Kidney (tissue), 14 donors: ENCODE measurements around the gene SNTG2. TPM values are rescaled to one million over a fixed set of nuclear protein-coding genes. Genes with fewer than 3 reads are reported as not detected.

Source experiments
- DNase-seq, 5 donors: peaks; one replicate each; pipeline ENCODE4 v3.0.0-alpha.2; 2013 to 2020
- FAIRE-seq: peaks from 2 replicates; lab custom pipeline; 2012; peaks lifted over from hg19 to GRCh38; lab: Jason Lieb, UNC
- H3K27ac ChIP-seq, 2 donors: one replicate each; pipeline ENCODE4 v1.7.0; 2013; ENCODE audit warnings: low read depth in 2 of 2, low read length in 2 of 2, inconsistent platforms in 1 of 2
- H3K27me3 ChIP-seq: one replicate; pipeline ENCODE4 v1.7.1; 2013; ENCODE audit warnings: low read length, inconsistent platforms; ENCODE audit not compliant: control insufficient read depth, insufficient read depth
- H3K36me3 ChIP-seq, 3 donors: one replicate each; pipeline versions ENCODE4 v1.7.0 to v1.7.1; 2013; ENCODE audit warnings: low read length in 3 of 3, control low read depth in 1 of 3, inconsistent platforms in 1 of 3; ENCODE audit not compliant: insufficient read depth in 3 of 3, control insufficient read depth in 2 of 3
- H3K4me1 ChIP-seq, 3 donors: one replicate each; pipeline versions ENCODE4 v1.7.0 to v1.7.1; 2013; ENCODE audit warnings: low read length in 3 of 3, inconsistent platforms in 1 of 3, low read depth in 1 of 3; ENCODE audit not compliant: control insufficient read depth in 2 of 3, insufficient read depth in 2 of 3
- H3K4me3 ChIP-seq, 3 donors: one replicate each; pipeline versions ENCODE4 v1.7.0 to v1.8.1; 2013; ENCODE audit warnings: low read length in 3 of 3, control low read depth in 1 of 3, inconsistent platforms in 1 of 3
- H3K9ac ChIP-seq, 3 donors: one replicate each; pipeline versions ENCODE4 v1.7.0 to v1.7.1; 2013; ENCODE audit warnings: low read length in 3 of 3, control low read depth in 1 of 3, inconsistent platforms in 1 of 3
- H3K9me3 ChIP-seq, 3 donors: one replicate each; pipeline versions ENCODE4 v1.7.0 to v1.7.1; 2013; ENCODE audit warnings: low read length in 3 of 3, control low read depth in 1 of 3, inconsistent platforms in 1 of 3; ENCODE audit not compliant: control insufficient read depth in 2 of 3, insufficient read depth in 1 of 3
- intact Hi-C: fragments of 100-400 bp; cut with DNase I; formaldehyde crosslinking; loops from one replicate; pipeline ENCODE4 v1.11.1; 2022
- polyA plus RNA-seq: library from polyadenylated mRNA; stranded (reverse); fragments of 350-450 nt; fragmentation: Illumina TruSeq; extraction: RNeasy Lipid Tissue Mini Kit (QIAGEN cat#74804); gene quantifications from one replicate; pipeline ENCODE4 v1.2.3, GENCODE V29; 2014; ENCODE audit warnings: low read depth, low replicate concordance; ENCODE audit not compliant: insufficient read depth
- total RNA-seq: library from RNA; stranded (reverse); fragmentation: NEBNext Ultra II Directional; extraction: Animal tissue kit (Norgen Biotek cat#: 25700); gene quantifications from one replicate; pipeline ENCODE4 v1.2.1, GENCODE V29; 2021
- TF ChIP-seq, protein P1 (sequence below): IDR thresholded peaks from 3 replicates; pipeline ENCODE4 v1.5.1; 2012; ENCODE audit warnings: mild to moderate bottlenecking, moderate library complexity, borderline replicate concordance; ENCODE audit not compliant: insufficient read depth; ENCODE audit errors: extremely low read depth
- donor health status: control.
- donor health status: control.
- donor health status: control.
- donor health status: control.
- donor health status: control.
- donor health status: DM: yes; HTN: yes; CAD: no.
- donor health status: Normal renal cell carcinoma (clear cell type).

SNTG2 gene
- total and polyA plus RNA-seq, 2 donors from 2014 or later = 2.2 TPM; not detected in 1

DNA sequence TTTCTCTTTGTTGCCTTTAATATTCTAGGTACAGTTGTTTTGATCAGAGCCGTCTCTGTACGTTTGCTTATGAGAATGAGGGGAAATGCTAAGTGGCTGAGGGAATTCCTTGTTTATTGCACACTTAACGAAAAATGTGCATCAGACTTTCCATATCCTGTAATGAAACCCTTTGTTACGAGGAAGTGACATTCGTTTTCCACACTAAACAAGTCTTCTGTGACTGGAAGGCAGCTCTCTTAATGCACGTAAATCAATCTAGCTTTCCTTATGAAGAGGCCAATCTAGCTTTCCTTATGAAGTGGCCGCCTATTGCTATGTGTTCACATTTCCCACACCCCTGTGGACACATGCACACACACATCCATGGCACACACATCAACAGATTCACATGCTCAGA, 186.2 kb downstream of the SNTG2 start:
- H3K9ac ChIP-seq = no peak overlapping the region
- H3K4me1 ChIP-seq = no peaks in the 10 kb centered on the region
- intact Hi-C loops = no loop called here
- H3K4me3 ChIP-seq = no peak overlapping the region
- DNase-seq = peak in 2 of 5 donors; percentile 32 to 44
- no peaks in the 10 kb centered on the region for H3K36me3 ChIP-seq
- TF ChIP-seq, protein P1, sequence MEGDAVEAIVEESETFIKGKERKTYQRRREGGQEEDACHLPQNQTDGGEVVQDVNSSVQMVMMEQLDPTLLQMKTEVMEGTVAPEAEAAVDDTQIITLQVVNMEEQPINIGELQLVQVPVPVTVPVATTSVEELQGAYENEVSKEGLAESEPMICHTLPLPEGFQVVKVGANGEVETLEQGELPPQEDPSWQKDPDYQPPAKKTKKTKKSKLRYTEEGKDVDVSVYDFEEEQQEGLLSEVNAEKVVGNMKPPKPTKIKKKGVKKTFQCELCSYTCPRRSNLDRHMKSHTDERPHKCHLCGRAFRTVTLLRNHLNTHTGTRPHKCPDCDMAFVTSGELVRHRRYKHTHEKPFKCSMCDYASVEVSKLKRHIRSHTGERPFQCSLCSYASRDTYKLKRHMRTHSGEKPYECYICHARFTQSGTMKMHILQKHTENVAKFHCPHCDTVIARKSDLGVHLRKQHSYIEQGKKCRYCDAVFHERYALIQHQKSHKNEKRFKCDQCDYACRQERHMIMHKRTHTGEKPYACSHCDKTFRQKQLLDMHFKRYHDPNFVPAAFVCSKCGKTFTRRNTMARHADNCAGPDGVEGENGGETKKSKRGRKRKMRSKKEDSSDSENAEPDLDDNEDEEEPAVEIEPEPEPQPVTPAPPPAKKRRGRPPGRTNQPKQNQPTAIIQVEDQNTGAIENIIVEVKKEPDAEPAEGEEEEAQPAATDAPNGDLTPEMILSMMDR = no peak
- no peaks in the 10 kb centered on the region for H3K27me3 ChIP-seq
- H3K27ac ChIP-seq = no peak overlapping the region
- H3K9me3 ChIP-seq = no peaks in the 10 kb centered on the region
- no peak for FAIRE-seq

DNA sequence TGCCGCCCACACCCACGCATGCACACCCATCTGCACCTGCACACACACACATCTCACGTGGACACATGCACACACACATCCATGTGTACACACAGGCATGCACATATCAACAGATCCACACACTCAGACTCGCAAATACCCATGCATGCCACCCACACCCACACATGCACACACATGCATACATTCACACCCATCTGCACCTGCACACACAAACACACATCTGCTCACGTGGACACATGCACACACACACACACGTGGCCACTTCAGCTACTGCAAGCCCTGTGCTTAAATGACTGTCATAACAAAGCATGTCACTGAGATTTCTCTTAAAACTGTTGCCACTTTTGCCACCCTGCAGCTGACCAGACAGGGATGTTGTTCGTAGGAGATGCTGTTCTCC, 186.6 kb downstream of the SNTG2 start:
- DNase-seq (no peak), FAIRE-seq (no peak)
- no peak overlapping the region for H3K27ac ChIP-seq
- TF ChIP-seq, protein P1 = no peak
- no peak overlapping the region for H3K4me3 ChIP-seq
- intact Hi-C loops = no loop called here
- no peaks in the 10 kb centered on the region for H3K9me3 ChIP-seq
- no peaks in the 10 kb centered on the region for H3K36me3 ChIP-seq
- no peaks in the 10 kb centered on the region for H3K27me3 ChIP-seq
- no peaks in the 10 kb centered on the region for H3K4me1 ChIP-seq
- H3K9ac ChIP-seq = no peak overlapping the region

DNA sequence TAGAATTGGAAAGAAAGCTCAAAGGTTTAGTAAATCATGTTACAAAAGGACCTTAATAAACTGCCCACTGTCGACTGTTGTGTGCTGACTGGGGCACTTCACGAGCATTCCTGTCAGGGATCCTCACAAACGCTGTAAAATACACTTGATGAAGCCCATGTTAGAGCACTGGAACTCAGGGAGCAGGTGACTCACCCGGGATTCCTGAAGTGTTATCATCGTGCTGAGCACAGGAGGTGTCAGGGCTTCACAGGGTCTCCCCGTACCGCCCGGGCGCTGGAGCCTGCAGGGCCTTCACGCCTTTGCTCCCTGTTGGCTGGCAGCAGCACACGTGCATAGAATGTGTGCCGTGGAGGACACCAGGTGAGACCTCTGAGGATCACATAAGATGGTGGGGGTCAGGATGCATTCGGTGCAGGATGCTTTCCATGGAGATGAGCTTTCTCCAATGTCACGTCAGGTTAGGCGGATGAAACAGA, 187.3 kb downstream of the SNTG2 start:
- Histone ChIP-seq H3K4me3 (no peak overlapping the region), H3K4me1 (no peaks in the 10 kb centered on the region), H3K36me3 (no peaks in the 10 kb centered on the region), H3K27me3 (no peaks in the 10 kb centered on the region), H3K9ac (no peak overlapping the region), H3K27ac (no peak overlapping the region), H3K9me3 (no peaks in the 10 kb centered on the region)
- TF ChIP-seq, protein P1 = no peak
- no peak for DNase-seq
- FAIRE-seq = no peak
- intact Hi-C loops = no loop called here
